GM12865 (cell line): ENCODE data around the gene EPHB4.
"Not testable (repeated sequence)": the region's sequence is repeated elsewhere in the genome, so short reads cannot be mapped to it uniquely, and the experiment has no call there.

Experiments used
- DNase-seq: peaks from one replicate; pipeline ENCODE4 v3.0.0; 2010; ENCODE audit warnings: low read depth
- H3K4me3 ChIP-seq: 2 replicates; pipeline ENCODE4 v1.5.1; 2011; ENCODE audit warnings: mild to moderate bottlenecking, low read depth, low read length, control low read depth
- CTCF ChIP-seq: IDR thresholded peaks from 2 replicates; pipeline ENCODE4 v1.5.1; 2011; ENCODE audit warnings: low read length, control low read depth, low read depth, inconsistent platforms; ENCODE audit not compliant: insufficient read depth; ENCODE audit errors: missing control alignments

EPHB4 gene

GRCh38 chr7:100818366-100818765 is 9.0 kb downstream of the EPHB4 start:
- no peak overlapping the region for H3K4me3 ChIP-seq
- DNase-seq = no peak
- no peak for TF ChIP-seq CTCF

- no peak for TF ChIP-seq CTCF
- no peak overlapping the region for H3K4me3 ChIP-seq
- no peak for DNase-seq
Measured at GRCh38 chr7:100817097-100817496, 10.2 kb downstream of the EPHB4 start.

GRCh38 chr7:100816515-100816914 is 10.8 kb downstream of the EPHB4 start:
- not testable (repeated sequence) for H3K4me3 ChIP-seq, DNase-seq

GRCh38 chr7:100812729-100813128 is 14.6 kb downstream of the EPHB4 start:
- no peak for TF ChIP-seq CTCF
- DNase-seq = no peak
- no peak overlapping the region for H3K4me3 ChIP-seq

- no peak for TF ChIP-seq CTCF
Measured at GRCh38 chr7:100811480-100811879, 15.8 kb downstream of the EPHB4 start.

GRCh38 chr7:100808354-100808875 is 18.9 kb downstream of the EPHB4 start:
- no peak overlapping the region for H3K4me3 ChIP-seq
- no peak for DNase-seq
- TF ChIP-seq CTCF = no peak

More at GRCh38 chr7:100811480-100811879, 15.8 kb downstream of the EPHB4 start:
- H3K4me3 ChIP-seq = no peak overlapping the region
- DNase-seq = no peak

GRCh38 chr7:100806883-100807282 is 20.4 kb downstream of the EPHB4 start:
- H3K4me3 ChIP-seq, DNase-seq: not testable (repeated sequence)

GRCh38 chr7:100806276-100806675 is 21.0 kb downstream of the EPHB4 start:
- TF ChIP-seq CTCF = no peak
- DNase-seq = no peak
- H3K4me3 ChIP-seq = no peak overlapping the region
